HL-60 (cell line): ENCODE results near the gene JPH3.

Source experiments
- DNase-seq, 2 experiments: peaks; one replicate each; pipeline ENCODE4 v3.0.0-alpha.2; 2010 to 2020; ENCODE audit warnings: low read depth in 1 of 2, low spot score in 1 of 2
- H3K27ac ChIP-seq: fragments of 250-450 bp; sonication (Bioruptor Pico); replicated peaks from 2 replicates; pipeline ENCODE4 v1.5.1; 2020; ENCODE audit warnings: mild to moderate bottlenecking, moderate library complexity
- H3K27me3 ChIP-seq: fragments of 250-450 bp; sonication (Bioruptor Pico); 2 replicates; pipeline ENCODE4 v1.5.1; 2021; ENCODE audit warnings: mild to moderate bottlenecking, moderate library complexity; ENCODE audit not compliant: insufficient read depth, poor library complexity, severe bottlenecking
- H3K4me3 ChIP-seq: replicated peaks from 2 replicates; pipeline ENCODE4 v1.5.1; 2011; ENCODE audit warnings: mild to moderate bottlenecking, control low read depth, low read length; ENCODE audit not compliant: insufficient read depth
- GABPA ChIP-seq: IDR thresholded peaks from 2 replicates; pipeline ENCODE4 v1.6.1; 2012; ENCODE audit warnings: low read depth
- POLR2AphosphoS5 ChIP-seq: IDR thresholded peaks from 2 replicates; pipeline ENCODE4 v1.6.1; 2012; ENCODE audit warnings: low read depth
- SPI1 ChIP-seq: IDR thresholded peaks from 2 replicates; pipeline ENCODE4 v1.6.1; 2012; ENCODE audit warnings: low read depth, mild to moderate bottlenecking, borderline replicate concordance
- TF ChIP-seq, protein P1 (sequence below): IDR thresholded peaks from 2 replicates; pipeline ENCODE4 v1.6.1; 2012; ENCODE audit warnings: low read depth; ENCODE audit not compliant: insufficient replicate concordance
- TF ChIP-seq, protein P2 (sequence below): IDR thresholded peaks from one replicate; pipeline ENCODE4 v1.5.1; 2011; ENCODE audit warnings: low read length, control low read depth, inconsistent platforms; ENCODE audit not compliant: insufficient read depth

Gene JPH3

DNA sequence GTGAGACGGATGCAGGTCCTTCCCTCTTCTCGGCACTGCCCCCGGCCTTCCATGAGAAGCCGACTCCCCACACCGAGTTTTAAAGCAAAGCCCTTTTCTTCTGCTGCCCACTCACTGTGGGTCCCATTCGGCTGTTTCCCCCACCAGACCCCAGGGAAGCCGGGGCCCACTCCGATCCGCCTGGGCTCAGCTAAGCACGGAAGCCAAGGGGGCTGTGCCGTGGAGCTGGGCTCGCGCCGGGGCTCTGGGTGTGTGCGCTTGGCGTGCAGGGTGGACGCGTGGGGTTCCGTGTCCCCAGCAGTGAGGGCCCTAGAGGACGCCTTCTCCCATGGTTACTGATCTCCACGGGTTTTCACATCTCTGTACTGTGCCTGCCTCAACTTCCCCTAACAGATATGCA, 94.9 kb downstream of the JPH3 start:
- Histone ChIP-seq H3K27ac (no peak overlapping the region), H3K27me3 (no peaks in the 10 kb centered on the region), H3K4me3 (no peak overlapping the region)
- TF ChIP-seq SPI1 (no peak), POLR2AphosphoS5 (no peak), GABPA (no peak)
- TF ChIP-seq, protein P1, sequence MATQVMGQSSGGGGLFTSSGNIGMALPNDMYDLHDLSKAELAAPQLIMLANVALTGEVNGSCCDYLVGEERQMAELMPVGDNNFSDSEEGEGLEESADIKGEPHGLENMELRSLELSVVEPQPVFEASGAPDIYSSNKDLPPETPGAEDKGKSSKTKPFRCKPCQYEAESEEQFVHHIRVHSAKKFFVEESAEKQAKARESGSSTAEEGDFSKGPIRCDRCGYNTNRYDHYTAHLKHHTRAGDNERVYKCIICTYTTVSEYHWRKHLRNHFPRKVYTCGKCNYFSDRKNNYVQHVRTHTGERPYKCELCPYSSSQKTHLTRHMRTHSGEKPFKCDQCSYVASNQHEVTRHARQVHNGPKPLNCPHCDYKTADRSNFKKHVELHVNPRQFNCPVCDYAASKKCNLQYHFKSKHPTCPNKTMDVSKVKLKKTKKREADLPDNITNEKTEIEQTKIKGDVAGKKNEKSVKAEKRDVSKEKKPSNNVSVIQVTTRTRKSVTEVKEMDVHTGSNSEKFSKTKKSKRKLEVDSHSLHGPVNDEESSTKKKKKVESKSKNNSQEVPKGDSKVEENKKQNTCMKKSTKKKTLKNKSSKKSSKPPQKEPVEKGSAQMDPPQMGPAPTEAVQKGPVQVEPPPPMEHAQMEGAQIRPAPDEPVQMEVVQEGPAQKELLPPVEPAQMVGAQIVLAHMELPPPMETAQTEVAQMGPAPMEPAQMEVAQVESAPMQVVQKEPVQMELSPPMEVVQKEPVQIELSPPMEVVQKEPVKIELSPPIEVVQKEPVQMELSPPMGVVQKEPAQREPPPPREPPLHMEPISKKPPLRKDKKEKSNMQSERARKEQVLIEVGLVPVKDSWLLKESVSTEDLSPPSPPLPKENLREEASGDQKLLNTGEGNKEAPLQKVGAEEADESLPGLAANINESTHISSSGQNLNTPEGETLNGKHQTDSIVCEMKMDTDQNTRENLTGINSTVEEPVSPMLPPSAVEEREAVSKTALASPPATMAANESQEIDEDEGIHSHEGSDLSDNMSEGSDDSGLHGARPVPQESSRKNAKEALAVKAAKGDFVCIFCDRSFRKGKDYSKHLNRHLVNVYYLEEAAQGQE = no peak
- TF ChIP-seq, protein P2, sequence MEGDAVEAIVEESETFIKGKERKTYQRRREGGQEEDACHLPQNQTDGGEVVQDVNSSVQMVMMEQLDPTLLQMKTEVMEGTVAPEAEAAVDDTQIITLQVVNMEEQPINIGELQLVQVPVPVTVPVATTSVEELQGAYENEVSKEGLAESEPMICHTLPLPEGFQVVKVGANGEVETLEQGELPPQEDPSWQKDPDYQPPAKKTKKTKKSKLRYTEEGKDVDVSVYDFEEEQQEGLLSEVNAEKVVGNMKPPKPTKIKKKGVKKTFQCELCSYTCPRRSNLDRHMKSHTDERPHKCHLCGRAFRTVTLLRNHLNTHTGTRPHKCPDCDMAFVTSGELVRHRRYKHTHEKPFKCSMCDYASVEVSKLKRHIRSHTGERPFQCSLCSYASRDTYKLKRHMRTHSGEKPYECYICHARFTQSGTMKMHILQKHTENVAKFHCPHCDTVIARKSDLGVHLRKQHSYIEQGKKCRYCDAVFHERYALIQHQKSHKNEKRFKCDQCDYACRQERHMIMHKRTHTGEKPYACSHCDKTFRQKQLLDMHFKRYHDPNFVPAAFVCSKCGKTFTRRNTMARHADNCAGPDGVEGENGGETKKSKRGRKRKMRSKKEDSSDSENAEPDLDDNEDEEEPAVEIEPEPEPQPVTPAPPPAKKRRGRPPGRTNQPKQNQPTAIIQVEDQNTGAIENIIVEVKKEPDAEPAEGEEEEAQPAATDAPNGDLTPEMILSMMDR = no peak
- no peak for DNase-seq

DNA sequence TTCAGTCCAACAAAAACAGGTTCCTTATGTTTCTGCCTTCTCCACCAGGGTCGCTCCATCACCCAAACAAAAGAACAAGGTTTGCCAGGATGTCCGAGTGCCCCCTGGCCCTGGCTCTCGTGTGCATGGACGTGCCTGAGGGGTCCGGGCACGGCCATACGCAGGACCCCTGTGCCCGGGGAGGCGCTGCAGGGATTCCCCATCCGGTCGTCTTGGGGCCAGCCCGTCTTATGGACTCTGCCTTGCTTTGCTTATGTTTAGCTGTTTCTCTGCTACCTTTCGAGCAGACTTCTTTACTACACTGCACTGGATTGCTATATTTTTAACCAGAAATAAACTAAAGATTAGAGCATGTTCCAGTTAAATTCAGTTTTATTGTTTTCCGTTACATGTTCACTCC, 95.5 kb downstream of the JPH3 start:
- no peak overlapping the region for H3K27ac ChIP-seq
- no peak for TF ChIP-seq GABPA
- TF ChIP-seq, protein P2 = no peak
- no peak for TF ChIP-seq SPI1
- TF ChIP-seq POLR2AphosphoS5 = no peak
- TF ChIP-seq, protein P1 = no peak
- no peaks in the 10 kb centered on the region for H3K27me3 ChIP-seq
- DNase-seq = no peak
- H3K4me3 ChIP-seq = no peak overlapping the region

DNA sequence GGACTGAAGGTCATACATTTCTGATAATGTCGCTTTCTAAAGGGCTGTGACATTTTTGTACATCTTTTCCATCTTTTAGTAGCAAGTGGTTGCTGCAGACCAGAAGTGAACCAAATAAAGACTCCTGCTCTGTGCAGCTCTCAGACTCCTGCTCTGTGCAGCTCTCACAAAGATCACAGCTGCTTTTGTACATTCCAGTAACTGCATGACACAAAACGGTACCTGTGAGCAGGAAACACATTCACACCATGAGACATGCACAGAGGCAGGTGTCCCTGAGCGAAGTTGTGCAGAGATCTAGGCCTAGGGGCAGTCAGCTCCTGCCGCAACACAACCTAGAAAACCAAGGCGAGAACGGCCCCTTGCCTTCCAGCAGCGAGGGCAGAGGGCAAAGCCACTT, 95.9 kb downstream of the JPH3 start:
- Histone ChIP-seq H3K4me3 (no peak overlapping the region), H3K27me3 (no peaks in the 10 kb centered on the region), H3K27ac (no peak overlapping the region)
- TF ChIP-seq SPI1 = no peak
- TF ChIP-seq GABPA = no peak
- TF ChIP-seq, protein P2 = no peak
- TF ChIP-seq, protein P1 = no peak
- no peak for TF ChIP-seq POLR2AphosphoS5
- DNase-seq = no peak
